ENCODE measurements around the gene ARID5B.

The ARID5B gene

DNA sequence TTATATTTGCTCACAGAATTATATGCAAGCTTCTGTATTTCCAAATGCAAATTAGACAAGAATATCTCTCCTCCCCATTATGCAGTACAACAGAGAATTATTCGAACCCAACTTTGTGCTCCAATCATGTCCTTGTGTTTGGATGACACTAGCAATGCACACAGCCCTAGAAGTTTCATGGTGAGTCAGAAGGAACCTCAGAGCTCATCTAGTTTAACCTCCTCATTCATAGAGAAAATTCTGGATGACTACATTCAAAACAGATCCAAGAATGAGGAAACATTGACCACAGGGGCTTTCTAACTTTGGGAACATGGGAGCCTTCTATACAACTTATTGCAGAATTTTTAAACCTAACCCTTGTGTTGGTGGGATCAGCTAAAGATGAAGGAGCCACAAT is 12.8 kb upstream of the ARID5B start:
- no peak overlapping the region for H2AFZ ChIP-seq (ENCODE audit: low read length)
- no peaks in the 10 kb centered on the region for H4K20me1 ChIP-seq (ENCODE audit: insufficient read depth, low read length)
- H3F3A ChIP-seq (ENCODE audit: insufficient read depth, low read length) = no peaks in the 10 kb centered on the region
- no peak for DNase-seq
- H3K4me2 ChIP-seq (ENCODE audit: low read depth, low read length) = no peak overlapping the region
- TF ChIP-seq CTCF (IDR thresholded peaks at IDR 0.05; ENCODE audit: low read length) (no peak), EZH2phosphoT487 (IDR thresholded peaks at IDR 0.05; ENCODE audit: low read length) (no peak), EZH2 (optimal IDR thresholded peaks at IDR 0.05; ENCODE audit: low read depth, low read length) (no peak)
- no peaks in the 10 kb centered on the region for H3K36me3 ChIP-seq (replicated peaks; ENCODE audit: insufficient read depth, low read length)
- H3K4me1 ChIP-seq (ENCODE audit: low read length) = no peaks in the 10 kb centered on the region
- H3K9ac ChIP-seq (ENCODE audit: low read length) = no peak overlapping the region
- no peaks in the 10 kb centered on the region for H3K79me2 ChIP-seq (ENCODE audit: low read length)
- H3K9me2 ChIP-seq (replicated peaks; ENCODE audit: insufficient read depth, low read length) = no peaks in the 10 kb centered on the region
- H3K4me3 ChIP-seq (ENCODE audit: low read length) = no peak overlapping the region
- no peaks in the 10 kb centered on the region for H3K9me3 ChIP-seq (replicated peaks; ENCODE audit: insufficient read depth, low read length)
- H3K27me3 ChIP-seq (replicated peaks; ENCODE audit: insufficient read depth, low read length) = no peaks in the 10 kb centered on the region
- H3K27ac ChIP-seq (ENCODE audit: low read length) = no peak overlapping the region

GRCh38 chr10:61890430-61890829 is 11.1 kb upstream of the ARID5B start:
- Histone ChIP-seq H3K9ac (ENCODE audit: low read length) (no peak overlapping the region), H3F3A (ENCODE audit: insufficient read depth, low read length) (no peaks in the 10 kb centered on the region)
- TF ChIP-seq EZH2 (optimal IDR thresholded peaks at IDR 0.05; ENCODE audit: low read depth, low read length) (no peak), EZH2phosphoT487 (IDR thresholded peaks at IDR 0.05; ENCODE audit: low read length) (no peak), CTCF (IDR thresholded peaks at IDR 0.05; ENCODE audit: low read length) (no peak)

GRCh38 chr10:61890881-61891409 is 10.6 kb upstream of the ARID5B start:
- Histone ChIP-seq H3K9me3 (replicated peaks; ENCODE audit: insufficient read depth, low read length) (no peaks in the 10 kb centered on the region), H3K9me2 (replicated peaks; ENCODE audit: insufficient read depth, low read length) (no peaks in the 10 kb centered on the region), H3K4me3 (ENCODE audit: low read length) (no peak overlapping the region), H2AFZ (ENCODE audit: low read length) (no peak overlapping the region), H3K9ac (ENCODE audit: low read length) (no peak overlapping the region), H3K4me1 (ENCODE audit: low read length) (no peaks in the 10 kb centered on the region), H3K27ac (ENCODE audit: low read length) (no peak overlapping the region), H3K27me3 (replicated peaks; ENCODE audit: insufficient read depth, low read length) (no peaks in the 10 kb centered on the region), H3K36me3 (replicated peaks; ENCODE audit: insufficient read depth, low read length) (no peaks in the 10 kb centered on the region), H3K79me2 (ENCODE audit: low read length) (no peaks in the 10 kb centered on the region), H4K20me1 (ENCODE audit: insufficient read depth, low read length) (no peaks in the 10 kb centered on the region), H3F3A (ENCODE audit: insufficient read depth, low read length) (no peaks in the 10 kb centered on the region), H3K4me2 (ENCODE audit: low read depth, low read length) (no peak overlapping the region)
- DNase-seq = no peak
- TF ChIP-seq CTCF (IDR thresholded peaks at IDR 0.05; ENCODE audit: low read length) (no peak), EZH2phosphoT487 (IDR thresholded peaks at IDR 0.05; ENCODE audit: low read length) (no peak), EZH2 (optimal IDR thresholded peaks at IDR 0.05; ENCODE audit: low read depth, low read length) (no peak)

More at GRCh38 chr10:61890430-61890829, 11.1 kb upstream of the ARID5B start:
- Histone ChIP-seq H4K20me1 (ENCODE audit: insufficient read depth, low read length) (no peaks in the 10 kb centered on the region), H3K4me3 (ENCODE audit: low read length) (no peak overlapping the region), H2AFZ (ENCODE audit: low read length) (no peak overlapping the region), H3K79me2 (ENCODE audit: low read length) (no peaks in the 10 kb centered on the region), H3K27ac (ENCODE audit: low read length) (no peak overlapping the region), H3K36me3 (replicated peaks; ENCODE audit: insufficient read depth, low read length) (no peaks in the 10 kb centered on the region), H3K4me1 (ENCODE audit: low read length) (no peaks in the 10 kb centered on the region), H3K4me2 (ENCODE audit: low read depth, low read length) (no peak overlapping the region), H3K9me3 (replicated peaks; ENCODE audit: insufficient read depth, low read length) (no peaks in the 10 kb centered on the region), H3K27me3 (replicated peaks; ENCODE audit: insufficient read depth, low read length) (no peaks in the 10 kb centered on the region), H3K9me2 (replicated peaks; ENCODE audit: insufficient read depth, low read length) (no peaks in the 10 kb centered on the region)
- no peak for DNase-seq
